ENCODE data around the gene MLC1.

Gene MLC1

DNA sequence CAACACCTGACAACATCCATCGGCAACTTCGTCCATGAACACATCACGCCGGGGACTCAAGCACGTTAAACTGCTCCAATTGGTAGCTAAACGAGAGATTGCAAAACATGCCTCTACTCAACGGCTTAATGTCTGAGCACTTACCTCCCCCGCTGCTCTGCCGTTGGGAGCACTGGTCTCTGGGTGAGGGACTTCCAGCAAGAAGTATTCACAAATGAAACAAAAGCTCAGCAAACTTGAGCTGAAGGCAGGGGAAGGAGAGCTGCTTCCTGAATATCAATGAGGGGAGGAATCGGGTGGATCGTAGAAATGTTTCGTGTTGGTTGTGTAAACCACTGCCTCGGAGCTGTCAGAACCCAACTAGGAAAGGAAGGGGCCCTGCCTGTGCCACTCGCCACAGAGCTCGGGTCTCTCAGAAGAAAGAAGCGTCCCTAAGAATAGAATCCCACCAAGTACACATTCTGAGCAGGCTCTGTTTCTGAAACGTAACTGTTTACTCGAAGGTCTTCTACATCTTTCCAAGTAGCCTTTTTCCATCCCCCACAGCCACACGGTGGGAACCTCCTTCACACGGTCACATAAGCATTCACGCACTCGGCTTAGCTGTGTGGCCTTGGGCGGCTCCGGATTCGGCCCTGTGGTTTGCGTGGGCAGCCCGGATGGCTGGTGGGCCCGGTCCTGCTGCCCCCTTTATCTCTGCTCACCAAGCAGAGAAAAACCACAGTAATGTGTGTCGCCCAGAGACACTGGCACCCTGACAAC is at the start of gene MLC1:
MLC1 (minus strand) TSS at position 216 of the 762 bp plus-strand sequence. CDS start 524 bp downstream, outside the sequence.
- DNase-seq, result peak; percentile 57

DNA sequence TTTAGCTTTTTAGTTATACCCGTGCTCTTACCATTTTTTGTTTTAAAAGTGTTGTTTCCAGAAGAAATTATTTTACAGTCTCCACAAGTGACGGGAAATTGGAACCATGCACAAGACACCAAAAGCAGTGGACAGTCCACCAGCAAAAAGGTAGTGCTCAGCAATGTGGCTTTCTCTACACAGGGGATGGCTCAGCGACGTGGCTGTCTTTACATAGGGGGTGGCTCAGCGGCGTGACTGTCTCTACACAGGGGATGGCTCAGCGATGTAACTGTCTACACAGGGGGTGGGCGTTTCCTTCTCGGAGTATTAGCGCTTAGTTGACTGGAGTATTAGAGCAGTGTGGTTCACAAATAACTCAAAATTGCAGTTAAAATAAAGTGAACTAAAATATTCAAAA is 49.3 kb upstream of the MLC1 start:
- no peak for DNase-seq

DNA sequence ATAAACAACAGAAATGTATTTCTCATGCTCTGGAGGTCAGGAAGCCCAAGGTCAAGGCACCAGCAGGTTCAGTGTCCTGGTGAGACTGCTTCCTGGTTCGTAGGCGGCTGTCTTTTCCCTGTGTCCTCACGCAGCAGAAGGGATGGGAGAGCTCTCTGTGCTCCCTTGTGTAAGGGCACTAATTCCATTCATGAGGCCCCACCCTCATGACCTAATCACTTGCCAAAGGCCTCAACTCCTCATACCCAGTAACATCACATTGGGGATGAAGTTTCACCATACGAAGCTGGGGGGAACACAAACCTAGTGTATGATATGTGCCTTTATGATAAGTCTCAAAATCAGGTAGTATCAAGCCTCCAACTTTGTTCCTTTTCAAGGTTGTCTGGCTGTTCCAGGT is 46.7 kb upstream of the MLC1 start:
- no peak for DNase-seq

- DNase-seq, result no peak
Measured at GRCh38 chr22:50129121-50129736, 44.0 kb upstream of the MLC1 start.

DNA sequence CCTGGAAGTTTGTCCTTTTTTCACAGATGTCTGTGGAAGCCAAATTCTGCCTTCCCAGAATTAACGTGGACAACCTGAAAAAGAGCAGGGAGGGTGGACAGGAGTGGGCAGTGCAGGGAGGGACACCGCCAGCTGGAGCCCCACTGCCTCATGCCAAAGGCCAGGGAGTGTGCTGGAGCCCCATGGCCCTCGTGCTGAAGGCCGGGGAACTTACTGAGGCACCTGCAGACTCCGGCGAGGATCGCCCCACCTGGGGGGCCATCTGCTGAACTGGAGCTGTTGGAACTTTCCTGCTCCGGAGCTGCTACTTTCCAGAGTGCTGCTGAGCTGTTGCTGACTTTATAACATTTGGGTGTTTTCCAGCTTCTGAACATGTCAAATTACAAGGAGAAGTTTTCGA is 39.8 kb upstream of the MLC1 start:
- no peak for DNase-seq

DNA sequence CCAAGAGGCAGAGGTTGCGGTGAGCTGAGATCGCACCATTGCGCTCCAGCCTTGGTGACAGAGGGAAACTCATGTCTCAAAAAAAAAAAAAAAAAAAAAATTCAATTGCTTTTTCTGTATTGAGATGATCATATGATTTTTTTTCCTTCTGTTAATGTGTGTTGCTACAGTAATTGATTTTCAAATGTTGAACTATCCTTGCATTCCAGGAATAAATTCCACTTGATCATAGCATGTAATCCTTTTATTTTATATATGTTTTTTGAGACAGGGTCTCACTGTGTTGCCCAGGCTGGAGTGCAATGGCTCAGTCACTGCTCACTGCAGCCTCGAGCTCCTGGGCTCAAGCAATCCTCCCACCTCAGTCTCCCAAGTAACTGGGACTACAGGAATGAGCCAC is 37.9 kb upstream of the MLC1 start:
- DNase-seq, result no peak

DNA sequence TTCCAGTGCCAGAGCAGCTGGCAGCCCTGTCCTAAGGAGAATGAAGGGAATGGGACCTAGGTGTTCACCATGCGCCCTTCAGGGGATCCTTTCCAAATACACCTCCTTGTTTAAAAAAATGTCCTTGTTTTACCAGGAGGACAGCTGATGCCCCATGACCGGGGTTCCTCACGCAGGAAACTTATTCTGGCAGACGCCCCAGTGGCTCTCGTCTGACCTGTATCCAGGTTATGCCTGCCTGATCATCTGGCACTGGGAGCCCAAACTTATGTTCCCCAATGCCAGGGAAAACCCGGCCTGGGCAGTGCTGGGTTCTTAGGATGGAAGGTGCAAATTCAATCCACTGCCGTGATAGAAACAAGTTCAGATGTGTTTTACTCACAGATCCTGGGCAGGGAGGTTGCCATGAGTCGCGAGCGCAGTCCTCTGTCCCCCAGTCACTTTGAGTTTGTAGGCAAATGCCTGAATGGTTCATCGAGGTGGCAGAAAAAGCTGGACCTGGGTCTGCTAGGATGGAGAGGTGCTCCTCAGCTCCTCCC is 36.0 kb upstream of the MLC1 start:
- no peak for DNase-seq

- no peak for DNase-seq
Measured at GRCh38 chr22:50119768-50120251, 34.6 kb upstream of the MLC1 start.

- DNase-seq, result no peak
Measured at GRCh38 chr22:50119169-50119767, 34.0 kb upstream of the MLC1 start.

DNA sequence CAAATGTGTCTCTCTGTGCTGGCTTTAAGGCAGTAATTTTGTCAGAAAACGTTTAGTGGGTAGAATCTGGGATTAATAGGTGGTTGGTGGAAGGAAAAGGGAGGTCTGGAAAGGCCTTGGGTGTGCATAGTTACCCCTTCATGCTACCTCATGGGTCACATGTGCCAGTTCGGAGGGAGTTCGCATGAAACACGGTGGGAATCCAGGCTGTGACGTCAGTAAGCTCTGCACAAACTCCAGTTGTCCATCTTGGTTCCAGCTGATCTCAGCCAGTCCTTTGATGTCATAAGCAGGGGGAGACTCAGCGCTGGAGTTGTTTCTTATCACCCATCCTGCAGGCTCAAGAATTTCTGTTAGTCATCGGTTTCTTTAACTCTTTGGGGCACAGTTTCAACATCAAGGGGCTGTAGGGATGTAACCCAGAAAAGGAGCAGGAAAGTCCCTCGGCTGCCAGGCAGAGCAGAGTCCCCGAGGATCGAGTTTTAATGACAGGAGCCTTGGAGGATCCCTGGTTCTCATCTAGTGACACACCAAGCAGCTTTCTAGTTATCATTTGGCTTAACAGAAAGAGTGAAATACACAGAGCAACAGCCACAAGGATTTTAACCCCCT is 33.4 kb upstream of the MLC1 start:
- no peak for DNase-seq

DNA sequence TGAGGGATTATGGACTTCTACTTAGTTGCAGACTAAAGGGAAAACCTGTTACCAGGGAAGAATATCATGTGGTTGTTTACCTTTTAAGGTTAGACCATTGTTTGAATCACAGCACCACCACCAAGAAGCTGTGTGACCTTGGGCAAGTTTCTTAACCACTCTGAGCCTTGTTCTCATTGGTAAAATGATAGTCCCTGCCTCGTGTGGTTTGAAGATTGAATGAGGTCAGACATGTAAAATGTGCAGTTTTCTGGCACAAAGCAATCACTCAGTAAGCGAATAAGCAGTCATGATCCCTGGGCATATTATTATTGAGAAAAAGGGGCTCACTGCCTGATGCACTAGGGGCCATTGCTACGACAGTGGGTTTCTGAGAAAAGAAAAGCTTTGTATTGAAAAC is 32.9 kb upstream of the MLC1 start:
- DNase-seq, result no peak

- no peak for DNase-seq
Measured at GRCh38 chr22:50117168-50117762, 32.0 kb upstream of the MLC1 start.

DNA sequence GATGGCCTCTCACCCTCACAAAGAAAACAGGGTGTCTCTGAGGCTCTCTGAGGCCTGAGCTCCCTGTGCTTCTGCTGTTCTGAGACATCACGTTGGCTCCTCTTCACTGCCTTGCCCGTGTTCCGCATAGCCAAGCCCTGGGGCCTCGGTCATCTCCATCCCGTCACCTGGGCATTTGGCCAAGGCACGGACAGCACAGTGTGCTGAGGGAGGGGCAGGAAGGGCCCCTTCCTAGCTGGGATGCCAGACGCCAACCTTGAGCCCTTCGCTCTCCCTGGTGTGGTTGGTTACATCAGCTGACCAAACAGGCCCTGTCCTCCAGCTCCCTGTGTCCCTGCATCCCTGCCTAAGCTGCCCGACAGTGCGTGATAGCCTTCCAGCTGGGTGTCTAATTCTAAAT is 30.5 kb upstream of the MLC1 start:
- no peak for DNase-seq

- no peak for DNase-seq
Measured at GRCh38 chr22:50114221-50115021, 29.2 kb upstream of the MLC1 start.

DNA sequence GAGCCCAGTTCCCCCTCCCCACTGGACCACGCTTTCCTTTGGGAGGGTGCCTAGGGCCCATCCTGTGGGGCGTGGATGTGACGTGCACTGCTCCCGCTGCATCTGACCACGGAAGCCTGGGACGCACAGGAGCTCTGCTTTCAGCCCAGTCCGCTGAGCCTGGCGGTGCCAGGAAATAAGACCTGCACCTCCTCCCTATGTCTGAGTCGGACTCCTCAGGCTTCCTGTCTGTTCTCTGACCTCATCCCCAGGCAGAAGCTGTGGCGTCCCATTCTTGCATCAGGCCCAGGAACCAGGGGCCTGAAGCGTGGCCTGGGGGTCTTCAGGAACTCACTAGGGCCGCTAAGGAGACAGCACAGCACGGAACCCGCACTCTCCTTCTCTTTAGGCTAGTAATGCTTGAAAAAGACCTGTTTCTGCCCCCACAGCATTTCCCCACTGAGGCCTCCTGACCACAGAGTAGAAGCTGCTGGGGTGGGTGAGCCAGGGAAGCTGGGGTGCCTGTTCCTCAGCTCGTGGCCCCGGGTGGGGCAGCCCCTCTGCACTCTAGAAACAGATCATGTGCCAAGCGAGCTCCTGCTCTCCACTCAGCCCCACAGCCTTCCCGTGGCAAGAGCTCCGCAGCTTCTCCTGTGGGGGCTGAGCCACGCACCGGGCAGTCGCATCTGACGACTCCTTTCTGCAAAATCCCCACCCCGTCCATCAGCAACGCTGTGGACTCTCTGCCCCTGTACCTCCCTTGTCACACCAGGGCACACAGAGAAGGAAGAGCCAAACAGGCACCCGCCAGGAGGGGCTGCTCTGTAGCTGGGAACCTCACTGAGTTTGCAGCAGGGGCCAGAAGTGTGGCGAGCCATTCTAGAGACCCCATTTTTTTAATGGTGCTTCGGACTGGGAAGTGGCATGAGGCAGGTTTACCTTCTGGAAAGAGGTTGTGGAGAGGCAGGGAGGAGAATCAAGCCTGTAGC is 27.2 kb upstream of the MLC1 start:
- no peak for DNase-seq

- DNase-seq, result no peak
Measured at GRCh38 chr22:50111056-50111455, 25.8 kb upstream of the MLC1 start.

DNA sequence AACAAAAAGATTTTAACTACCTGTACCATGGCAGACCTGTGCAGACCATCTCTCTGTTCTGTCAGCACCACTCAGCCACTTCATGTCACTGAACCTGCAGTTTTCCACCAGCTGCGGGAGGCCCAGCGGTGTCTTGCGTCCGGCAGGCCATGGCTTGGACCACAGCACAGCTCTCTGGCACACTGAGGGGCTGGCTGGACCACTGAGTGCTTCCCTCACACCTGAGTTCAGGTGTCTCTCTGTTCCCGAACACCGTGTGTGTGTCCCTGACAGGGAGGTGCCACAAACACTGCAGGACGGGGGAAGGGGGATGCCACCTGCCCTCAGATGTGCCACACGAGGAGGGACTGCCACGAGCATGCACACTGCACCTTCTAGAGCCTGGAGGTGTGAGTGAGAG is 22.3 kb upstream of the MLC1 start:
- no peak for DNase-seq

DNA sequence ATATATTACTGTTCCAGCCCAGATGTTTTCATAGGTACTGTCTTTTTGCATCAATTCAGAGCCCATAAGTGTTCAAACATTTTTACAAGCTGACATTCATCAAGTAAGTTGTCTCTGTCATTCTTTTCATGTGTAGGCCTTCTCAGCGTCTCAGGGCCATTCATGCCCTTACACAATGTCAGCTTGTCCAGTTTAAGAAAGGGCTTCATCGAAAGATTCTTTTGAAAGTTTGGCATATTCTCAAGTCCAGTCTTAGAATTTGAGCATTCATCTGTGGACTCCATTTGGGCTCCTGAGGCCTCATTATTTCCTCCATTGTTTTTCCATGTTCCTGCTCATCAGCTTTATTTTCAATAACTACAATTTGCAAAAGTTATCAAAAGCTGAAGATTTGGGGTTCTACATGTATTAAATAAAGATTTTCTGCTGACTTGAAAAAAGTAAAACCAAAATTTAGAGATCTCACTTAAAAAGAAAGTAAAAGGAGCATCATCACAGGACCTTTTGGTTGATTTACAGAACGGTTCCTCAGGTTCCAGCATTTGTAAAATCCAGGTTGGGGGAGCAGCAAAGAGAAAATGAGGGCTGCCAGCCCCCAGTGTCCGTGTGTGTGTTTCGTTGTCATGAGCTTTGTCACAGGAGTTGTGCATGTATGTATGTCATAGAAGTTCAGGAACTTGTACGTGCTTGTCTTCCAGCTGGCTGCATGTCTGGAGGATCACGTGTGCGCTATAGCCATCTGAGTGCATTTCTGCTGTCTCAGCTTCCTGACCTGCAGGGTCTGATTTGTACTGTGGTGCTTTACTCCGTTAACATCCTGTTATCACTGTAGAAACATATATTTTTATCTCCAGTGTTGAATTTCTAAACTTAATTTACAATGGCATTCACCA is 20.2 kb upstream of the MLC1 start:
- DNase-seq, result peak; percentile 29

GRCh38 chr22:50104141-50104544 is 18.9 kb upstream of the MLC1 start:
- DNase-seq, result no peak

- DNase-seq, result no peak
Measured at GRCh38 chr22:50102946-50103345, 17.7 kb upstream of the MLC1 start.
